ENCODE data around the gene PTPRM. TPM values are rescaled to one million over a fixed set of nuclear protein-coding genes. Genes with fewer than 3 reads are reported as not detected.

The PTPRM gene
- total and polyA plus RNA-seq, 4 donors: 9.2 to 23.0 (median 12.7) TPM

GRCh38 chr18:7521226-7521856 lies 45.8 kb upstream of the PTPRM start (continued):
- TF ChIP-seq CTCF (IDR thresholded peaks at IDR 0.05; ENCODE audit: low read depth, low read length, missing input control) (no peak), EGR1 (IDR thresholded peaks at IDR 0.05; ENCODE audit: low read depth in 2 of 2) (no peak)

- H3K36me3 ChIP-seq (ENCODE audit: control insufficient read depth in 4 of 4, insufficient read depth in 3 of 4, low read depth in 1 of 4, low read length in 3 of 4): no peaks in the 10 kb centered on the region
- no peak for DNase-seq (ENCODE audit: low spot score)
- no peak overlapping the region for H3K4me3 ChIP-seq (ENCODE audit: low read depth in 1 of 3, low read length in 3 of 3)
- 92% methylated on average over 3 of the region's 3 CpGs for WGBS
- TF ChIP-seq REST (IDR thresholded peaks at IDR 0.05): no peak
- TF ChIP-seq CTCF (IDR thresholded peaks at IDR 0.05; ENCODE audit: low read depth, low read length, missing input control): no peak
- TF ChIP-seq RAD21 (IDR thresholded peaks at IDR 0.05): no peak
- no peak for TF ChIP-seq YY1 (IDR thresholded peaks at IDR 0.05)
- TF ChIP-seq NR2F2 (IDR thresholded peaks at IDR 0.05): no peak
- TF ChIP-seq TAF1 (conservative IDR thresholded peaks at IDR 0.05): no peak
- no peak for TF ChIP-seq FOXA1 (IDR thresholded peaks at IDR 0.05)
- no peak for TF ChIP-seq SP1 (IDR thresholded peaks at IDR 0.05)
- TF ChIP-seq EGR1 (IDR thresholded peaks at IDR 0.05; ENCODE audit: low read depth in 2 of 2): no peak
- no peak for TF ChIP-seq GABPA (IDR thresholded peaks at IDR 0.05 in 1 of 2, conservative IDR thresholded peaks at IDR 0.05 in 1 of 2)
- H3K9me3 ChIP-seq (ENCODE audit: control insufficient read depth in 4 of 4, low read length in 3 of 4): no peaks in the 10 kb centered on the region
- no peak overlapping the region for H3K9ac ChIP-seq (ENCODE audit: low read depth in 1 of 2, low read length in 2 of 2)
- H3K4me1 ChIP-seq (ENCODE audit: control insufficient read depth in 4 of 4, insufficient read depth in 4 of 4, low read length in 3 of 4): no peaks in the 10 kb centered on the region
- no peaks in the 10 kb centered on the region for H3K27me3 ChIP-seq (ENCODE audit: control insufficient read depth in 4 of 4, insufficient read depth in 4 of 4, low read length in 3 of 4)
- no peak overlapping the region for H3K27ac ChIP-seq (ENCODE audit: low read depth in 1 of 2, low read length in 2 of 2)
Observed at GRCh38 chr18:7523772-7524171, 43.3 kb upstream of the PTPRM start.

- WGBS: 55% methylated on average over 2 of the region's 2 CpGs
- no peaks in the 10 kb centered on the region for H3K36me3 ChIP-seq (ENCODE audit: control insufficient read depth in 4 of 4, insufficient read depth in 3 of 4, low read depth in 1 of 4, low read length in 3 of 4)
- TF ChIP-seq ATF3 (IDR thresholded peaks at IDR 0.05): no peak
- no peak for TF ChIP-seq NR2F2 (IDR thresholded peaks at IDR 0.05)
- TF ChIP-seq EGR1 (IDR thresholded peaks at IDR 0.05; ENCODE audit: low read depth in 2 of 2): no peak
- no peak for TF ChIP-seq HNF4G (IDR thresholded peaks at IDR 0.05)
- TF ChIP-seq ZBTB33 (IDR thresholded peaks at IDR 0.05): no peak
- no peak for TF ChIP-seq MAX (IDR thresholded peaks at IDR 0.05)
- no peak for TF ChIP-seq FOXA2 (IDR thresholded peaks at IDR 0.05)
- no peak for TF ChIP-seq JUND (IDR thresholded peaks at IDR 0.05)
- no peak for TF ChIP-seq RAD21 (IDR thresholded peaks at IDR 0.05)
- no peak for TF ChIP-seq YY1 (IDR thresholded peaks at IDR 0.05)
- no peak for TF ChIP-seq TAF1 (conservative IDR thresholded peaks at IDR 0.05)
- no peak for TF ChIP-seq CTCF (IDR thresholded peaks at IDR 0.05; ENCODE audit: low read depth, low read length, missing input control)
- TF ChIP-seq GABPA (IDR thresholded peaks at IDR 0.05 in 1 of 2, conservative IDR thresholded peaks at IDR 0.05 in 1 of 2): no peak
- no peak overlapping the region for H3K27ac ChIP-seq (ENCODE audit: low read depth in 1 of 2, low read length in 2 of 2)
- no peak for DNase-seq (ENCODE audit: low spot score)
- H3K9ac ChIP-seq (ENCODE audit: low read depth in 1 of 2, low read length in 2 of 2): no peak overlapping the region
- no peaks in the 10 kb centered on the region for H3K9me3 ChIP-seq (ENCODE audit: control insufficient read depth in 4 of 4, low read length in 3 of 4)
- H3K4me3 ChIP-seq (ENCODE audit: low read depth in 1 of 3, low read length in 3 of 3): no peak overlapping the region
- H3K27me3 ChIP-seq (ENCODE audit: control insufficient read depth in 4 of 4, insufficient read depth in 4 of 4, low read length in 3 of 4): no peaks in the 10 kb centered on the region
- no peaks in the 10 kb centered on the region for H3K4me1 ChIP-seq (ENCODE audit: control insufficient read depth in 4 of 4, insufficient read depth in 4 of 4, low read length in 3 of 4)
Observed at GRCh38 chr18:7524786-7525185, 42.3 kb upstream of the PTPRM start.
